Measurements from ENCODE around the gene STK4. TPM values are rescaled to one million over a fixed set of nuclear protein-coding genes. Genes with fewer than 3 reads are reported as not detected.

STK4 gene
- total RNA-seq, 1 donor from 2014 or later = 17.4 TPM

DNA sequence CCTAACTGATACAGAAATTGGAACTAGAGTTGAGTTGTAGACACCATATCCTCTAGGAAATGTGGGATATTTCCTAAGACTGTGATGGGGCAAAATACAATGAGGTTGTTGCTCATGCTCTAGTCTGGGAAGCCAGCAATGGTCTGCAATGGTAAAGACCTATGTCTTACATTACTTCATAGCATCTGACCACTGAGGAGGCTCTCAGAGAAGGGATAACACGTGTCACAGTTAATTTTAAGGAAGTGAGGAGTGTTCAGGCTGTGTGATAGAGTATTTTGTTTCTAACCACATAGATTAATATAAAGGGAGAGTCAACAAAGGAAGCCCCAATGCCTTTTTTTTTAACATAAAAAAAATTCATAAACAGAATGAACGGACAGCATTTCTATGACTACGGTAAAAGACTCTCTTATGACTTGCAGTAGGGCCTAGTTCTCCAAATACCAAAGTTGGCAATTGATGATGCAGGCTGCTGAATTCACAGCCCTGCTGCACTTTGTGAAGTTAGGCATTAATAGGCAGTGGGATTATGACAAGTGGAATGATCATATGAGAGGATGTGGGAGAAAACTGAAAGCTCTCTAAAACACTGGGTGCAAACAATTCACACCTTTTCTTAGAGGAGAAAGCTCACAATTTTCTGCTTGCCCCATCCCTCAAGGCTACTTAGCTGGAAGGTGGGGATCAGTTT lies 120.9 kb downstream of the STK4 start:
- no peak overlapping the region for H3K4me3 ChIP-seq (ENCODE audit: low read depth, low read length)
- DNase-seq (ENCODE audit: low read depth) = no peak
- TF ChIP-seq, protein P1, sequence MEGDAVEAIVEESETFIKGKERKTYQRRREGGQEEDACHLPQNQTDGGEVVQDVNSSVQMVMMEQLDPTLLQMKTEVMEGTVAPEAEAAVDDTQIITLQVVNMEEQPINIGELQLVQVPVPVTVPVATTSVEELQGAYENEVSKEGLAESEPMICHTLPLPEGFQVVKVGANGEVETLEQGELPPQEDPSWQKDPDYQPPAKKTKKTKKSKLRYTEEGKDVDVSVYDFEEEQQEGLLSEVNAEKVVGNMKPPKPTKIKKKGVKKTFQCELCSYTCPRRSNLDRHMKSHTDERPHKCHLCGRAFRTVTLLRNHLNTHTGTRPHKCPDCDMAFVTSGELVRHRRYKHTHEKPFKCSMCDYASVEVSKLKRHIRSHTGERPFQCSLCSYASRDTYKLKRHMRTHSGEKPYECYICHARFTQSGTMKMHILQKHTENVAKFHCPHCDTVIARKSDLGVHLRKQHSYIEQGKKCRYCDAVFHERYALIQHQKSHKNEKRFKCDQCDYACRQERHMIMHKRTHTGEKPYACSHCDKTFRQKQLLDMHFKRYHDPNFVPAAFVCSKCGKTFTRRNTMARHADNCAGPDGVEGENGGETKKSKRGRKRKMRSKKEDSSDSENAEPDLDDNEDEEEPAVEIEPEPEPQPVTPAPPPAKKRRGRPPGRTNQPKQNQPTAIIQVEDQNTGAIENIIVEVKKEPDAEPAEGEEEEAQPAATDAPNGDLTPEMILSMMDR (conservative IDR thresholded peaks at IDR 0.05; ENCODE audit: low read depth, low read length) = no peak

DNA sequence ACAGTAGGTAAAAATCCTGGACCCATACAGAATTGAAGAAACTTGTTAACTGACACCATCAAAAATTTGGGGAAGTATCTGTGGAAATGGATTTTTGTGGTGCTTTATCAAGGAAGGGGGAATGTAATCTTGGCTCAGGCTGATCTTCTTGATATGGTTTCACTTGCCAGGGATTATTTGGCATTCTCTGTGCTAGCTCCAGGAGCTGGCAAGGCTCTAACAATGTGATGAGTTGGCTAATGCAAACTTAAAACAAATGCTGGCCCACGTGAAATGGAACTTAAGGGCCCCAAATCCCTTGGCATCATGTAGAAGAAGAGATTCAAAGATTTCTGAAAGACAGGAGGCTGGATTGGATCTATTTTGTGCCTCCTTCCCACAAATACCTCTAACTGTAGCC lies 121.5 kb downstream of the STK4 start:
- H3K4me3 ChIP-seq (ENCODE audit: low read depth, low read length) = no peak overlapping the region
- DNase-seq (ENCODE audit: low read depth) = no peak
- TF ChIP-seq, protein P1 (conservative IDR thresholded peaks at IDR 0.05; ENCODE audit: low read depth, low read length) = no peak

DNA sequence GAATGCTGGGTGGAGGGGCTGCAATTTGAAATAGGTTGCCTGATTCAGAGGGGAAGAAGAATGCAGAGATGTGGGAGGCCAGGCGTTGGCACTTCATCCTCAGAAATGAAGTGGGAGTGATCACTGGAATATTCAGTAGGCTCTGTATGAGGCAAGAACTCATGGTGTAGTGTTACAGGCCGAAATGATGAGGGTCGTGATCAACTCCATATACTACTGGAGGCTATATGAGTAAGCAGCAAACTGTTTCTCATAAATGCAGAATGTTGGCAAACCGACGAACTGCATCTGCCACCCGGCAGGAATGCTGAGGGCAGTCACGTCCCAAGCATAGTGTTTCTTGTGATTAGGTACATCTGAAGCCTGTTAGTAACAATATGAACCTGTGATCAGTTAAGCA lies 121.9 kb downstream of the STK4 start:
- no peak overlapping the region for H3K4me3 ChIP-seq (ENCODE audit: low read depth, low read length)
- peak; percentile 51 for DNase-seq (ENCODE audit: low read depth)
- TF ChIP-seq, protein P1 (conservative IDR thresholded peaks at IDR 0.05; ENCODE audit: low read depth, low read length) = no peak

DNA sequence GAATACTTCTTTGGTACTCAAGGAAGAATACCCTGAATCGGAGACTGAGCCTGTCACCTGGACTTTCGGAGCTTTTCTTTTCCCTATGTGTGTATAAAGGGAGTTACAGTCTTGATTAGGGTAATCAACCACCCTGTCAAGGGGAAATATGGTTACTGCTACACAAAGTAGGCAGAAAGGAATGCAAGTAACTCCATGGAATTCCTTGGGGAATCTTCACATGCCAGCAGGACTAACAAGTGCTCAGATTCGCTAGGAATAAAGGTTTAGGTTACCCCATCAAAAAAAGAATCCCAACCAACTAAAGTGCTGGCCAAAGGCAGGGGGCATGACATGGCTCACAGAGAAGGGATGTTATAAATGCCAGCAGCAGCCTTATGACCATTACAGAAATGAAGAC lies 124.2 kb downstream of the STK4 start:
- TF ChIP-seq, protein P1 (conservative IDR thresholded peaks at IDR 0.05; ENCODE audit: low read depth, low read length) = no peak

DNA sequence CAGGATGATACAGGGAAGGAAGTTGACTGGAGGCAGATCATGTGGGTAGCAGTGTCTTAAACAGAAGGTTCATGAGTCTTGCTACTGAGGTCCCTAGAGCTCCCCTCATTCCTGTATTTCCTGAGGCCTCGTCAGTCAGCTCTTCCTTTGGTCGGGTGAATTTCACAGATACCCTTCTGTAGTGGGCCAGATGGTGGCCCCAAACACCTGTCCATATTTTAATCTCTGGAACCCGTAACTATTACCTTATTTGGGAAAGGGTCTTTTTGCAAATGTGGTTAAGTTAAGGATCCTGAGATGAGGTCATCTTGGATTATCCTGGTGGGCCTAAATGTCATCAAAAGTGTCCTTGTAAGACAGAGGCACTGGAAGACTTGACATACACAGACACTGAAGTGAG lies 125.1 kb downstream of the STK4 start:
- TF ChIP-seq, protein P1 (conservative IDR thresholded peaks at IDR 0.05; ENCODE audit: low read depth, low read length) = no peak
- no peak overlapping the region for H3K4me3 ChIP-seq (ENCODE audit: low read depth, low read length)
- no peak for DNase-seq (ENCODE audit: low read depth)

More for the DNA sequence above, 124.2 kb downstream of the STK4 start:
- H3K4me3 ChIP-seq (ENCODE audit: low read depth, low read length) = no peak overlapping the region
- DNase-seq (ENCODE audit: low read depth) = no peak

DNA sequence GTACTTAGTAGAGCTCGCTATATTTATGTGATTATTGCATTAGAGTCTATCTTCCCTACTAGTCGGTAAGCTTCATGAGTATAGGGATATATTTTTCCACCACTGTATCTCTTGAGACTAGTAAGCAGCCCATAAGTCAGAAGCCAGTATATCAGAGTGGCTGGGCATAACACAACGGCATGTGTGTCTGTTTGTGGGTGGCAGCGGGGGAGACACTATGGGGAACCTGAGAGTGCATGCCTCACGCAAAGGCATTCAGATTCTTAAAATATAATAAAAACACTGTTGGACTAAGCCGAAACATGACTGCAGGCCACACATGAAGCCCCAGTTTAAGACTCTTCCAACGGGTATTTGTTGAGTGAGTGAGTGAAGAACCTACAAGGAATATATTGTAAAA lies 126.6 kb downstream of the STK4 start:
- no peak overlapping the region for H3K4me3 ChIP-seq (ENCODE audit: low read depth, low read length)
- DNase-seq (ENCODE audit: low read depth) = no peak
- TF ChIP-seq, protein P1 (conservative IDR thresholded peaks at IDR 0.05; ENCODE audit: low read depth, low read length) = no peak

DNA sequence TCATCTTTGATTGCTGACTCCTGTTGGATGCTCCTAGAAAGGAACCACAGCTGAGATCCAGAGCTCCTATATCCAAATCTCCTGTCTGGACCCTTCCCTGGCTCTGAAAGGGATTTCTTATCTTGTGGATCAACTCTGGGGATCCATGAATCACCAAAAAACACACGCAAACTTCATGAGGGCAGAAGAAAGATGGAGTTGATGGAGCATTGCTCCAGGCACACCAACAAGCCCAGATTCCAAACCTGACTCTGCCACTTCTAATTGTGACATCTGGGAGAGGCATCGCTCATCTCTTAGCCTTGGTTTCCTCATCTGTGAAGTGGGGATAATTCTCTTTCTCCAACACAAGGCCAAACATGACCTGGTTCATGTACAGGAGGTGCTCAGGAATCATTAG lies 127.9 kb downstream of the STK4 start:
- TF ChIP-seq, protein P1 (conservative IDR thresholded peaks at IDR 0.05; ENCODE audit: low read depth, low read length) = no peak
- no peak for DNase-seq (ENCODE audit: low read depth)
- H3K4me3 ChIP-seq (ENCODE audit: low read depth, low read length) = no peak overlapping the region

Data from epithelial cell of proximal tubule (primary cell).